ENCODE results near the gene COX6B2.

COX6B2 gene

GRCh38 chr19:55352549-55353145 is 1.9 kb downstream of the COX6B2 start:
- no peaks in the 10 kb centered on the region for H4K20me1 ChIP-seq (ENCODE audit: insufficient read depth, low read length)
- H3K4me2 ChIP-seq (ENCODE audit: low read depth, low read length) = no peak overlapping the region
- peaks cover 66% of the 10 kb centered on the region for H3K27me3 ChIP-seq (replicated peaks; ENCODE audit: insufficient read depth, low read length)
- no peak for TF ChIP-seq EZH2 (optimal IDR thresholded peaks at IDR 0.05; ENCODE audit: low read depth, low read length)
- TF ChIP-seq EZH2phosphoT487 (IDR thresholded peaks at IDR 0.05; ENCODE audit: low read length) = no peak
- TF ChIP-seq, protein P1, sequence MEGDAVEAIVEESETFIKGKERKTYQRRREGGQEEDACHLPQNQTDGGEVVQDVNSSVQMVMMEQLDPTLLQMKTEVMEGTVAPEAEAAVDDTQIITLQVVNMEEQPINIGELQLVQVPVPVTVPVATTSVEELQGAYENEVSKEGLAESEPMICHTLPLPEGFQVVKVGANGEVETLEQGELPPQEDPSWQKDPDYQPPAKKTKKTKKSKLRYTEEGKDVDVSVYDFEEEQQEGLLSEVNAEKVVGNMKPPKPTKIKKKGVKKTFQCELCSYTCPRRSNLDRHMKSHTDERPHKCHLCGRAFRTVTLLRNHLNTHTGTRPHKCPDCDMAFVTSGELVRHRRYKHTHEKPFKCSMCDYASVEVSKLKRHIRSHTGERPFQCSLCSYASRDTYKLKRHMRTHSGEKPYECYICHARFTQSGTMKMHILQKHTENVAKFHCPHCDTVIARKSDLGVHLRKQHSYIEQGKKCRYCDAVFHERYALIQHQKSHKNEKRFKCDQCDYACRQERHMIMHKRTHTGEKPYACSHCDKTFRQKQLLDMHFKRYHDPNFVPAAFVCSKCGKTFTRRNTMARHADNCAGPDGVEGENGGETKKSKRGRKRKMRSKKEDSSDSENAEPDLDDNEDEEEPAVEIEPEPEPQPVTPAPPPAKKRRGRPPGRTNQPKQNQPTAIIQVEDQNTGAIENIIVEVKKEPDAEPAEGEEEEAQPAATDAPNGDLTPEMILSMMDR (IDR thresholded peaks at IDR 0.05; ENCODE audit: low read length) = no peak
- no peak overlapping the region for H2AFZ ChIP-seq (ENCODE audit: low read length)
- no peak overlapping the region for H3K27ac ChIP-seq (ENCODE audit: low read length)
- no peak for DNase-seq
- no peaks in the 10 kb centered on the region for H3K36me3 ChIP-seq (replicated peaks; ENCODE audit: insufficient read depth, low read length)
- H3K9me2 ChIP-seq (replicated peaks; ENCODE audit: insufficient read depth, low read length) = no peaks in the 10 kb centered on the region
- H3K79me2 ChIP-seq (ENCODE audit: low read length) = no peaks in the 10 kb centered on the region
- no peaks in the 10 kb centered on the region for H3K9me3 ChIP-seq (replicated peaks; ENCODE audit: insufficient read depth, low read length)
- no peaks in the 10 kb centered on the region for H3K4me1 ChIP-seq (ENCODE audit: low read length)
- H3F3A ChIP-seq (ENCODE audit: insufficient read depth, low read length) = no peaks in the 10 kb centered on the region; the same call in 1 of the 2 replicates
- H3K4me3 ChIP-seq (ENCODE audit: low read length) = no peak overlapping the region
- no peak overlapping the region for H3K9ac ChIP-seq (ENCODE audit: low read length)

DNA sequence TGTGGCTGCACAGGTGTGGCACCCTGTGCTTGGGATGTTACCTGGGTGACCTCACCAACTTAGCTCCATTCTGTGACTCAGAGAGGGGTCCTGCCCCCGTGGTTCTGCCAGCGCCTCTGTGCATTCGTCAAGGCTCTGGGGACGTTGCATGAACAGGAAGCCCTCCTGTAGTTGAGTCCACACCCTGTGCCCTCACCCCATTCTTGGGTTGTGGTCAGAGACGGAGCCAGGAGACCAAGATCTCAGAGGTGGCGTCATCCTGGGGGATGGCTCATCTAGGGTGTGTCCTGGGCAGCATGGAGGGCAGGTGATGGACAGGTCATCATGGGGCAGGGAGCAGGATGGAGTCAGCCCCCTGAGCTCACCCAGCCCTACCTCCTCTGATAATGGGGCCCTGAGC is 2.5 kb downstream of the COX6B2 start:
- H3K4me2 ChIP-seq (ENCODE audit: low read depth, low read length) = no peak overlapping the region
- H4K20me1 ChIP-seq (ENCODE audit: insufficient read depth, low read length) = no peaks in the 10 kb centered on the region
- DNase-seq = no peak
- H3F3A ChIP-seq (ENCODE audit: insufficient read depth, low read length) = no peaks in the 10 kb centered on the region; the same call in 1 of the 2 replicates
- no peak overlapping the region for H3K9ac ChIP-seq (ENCODE audit: low read length)
- no peaks in the 10 kb centered on the region for H3K9me2 ChIP-seq (replicated peaks; ENCODE audit: insufficient read depth, low read length)
- peaks cover 60% of the 10 kb centered on the region for H3K27me3 ChIP-seq (replicated peaks; ENCODE audit: insufficient read depth, low read length)
- H3K79me2 ChIP-seq (ENCODE audit: low read length) = no peaks in the 10 kb centered on the region
- no peaks in the 10 kb centered on the region for H3K4me1 ChIP-seq (ENCODE audit: low read length)
- H2AFZ ChIP-seq (ENCODE audit: low read length) = no peak overlapping the region
- H3K36me3 ChIP-seq (replicated peaks; ENCODE audit: insufficient read depth, low read length) = no peaks in the 10 kb centered on the region
- TF ChIP-seq EZH2 (optimal IDR thresholded peaks at IDR 0.05; ENCODE audit: low read depth, low read length) (no peak), EZH2phosphoT487 (IDR thresholded peaks at IDR 0.05; ENCODE audit: low read length) (no peak)
- TF ChIP-seq, protein P1 (IDR thresholded peaks at IDR 0.05; ENCODE audit: low read length) = no peak
- H3K27ac ChIP-seq (ENCODE audit: low read length) = no peak overlapping the region
- no peak overlapping the region for H3K4me3 ChIP-seq (ENCODE audit: low read length)
- no peaks in the 10 kb centered on the region for H3K9me3 ChIP-seq (replicated peaks; ENCODE audit: insufficient read depth, low read length)

DNA sequence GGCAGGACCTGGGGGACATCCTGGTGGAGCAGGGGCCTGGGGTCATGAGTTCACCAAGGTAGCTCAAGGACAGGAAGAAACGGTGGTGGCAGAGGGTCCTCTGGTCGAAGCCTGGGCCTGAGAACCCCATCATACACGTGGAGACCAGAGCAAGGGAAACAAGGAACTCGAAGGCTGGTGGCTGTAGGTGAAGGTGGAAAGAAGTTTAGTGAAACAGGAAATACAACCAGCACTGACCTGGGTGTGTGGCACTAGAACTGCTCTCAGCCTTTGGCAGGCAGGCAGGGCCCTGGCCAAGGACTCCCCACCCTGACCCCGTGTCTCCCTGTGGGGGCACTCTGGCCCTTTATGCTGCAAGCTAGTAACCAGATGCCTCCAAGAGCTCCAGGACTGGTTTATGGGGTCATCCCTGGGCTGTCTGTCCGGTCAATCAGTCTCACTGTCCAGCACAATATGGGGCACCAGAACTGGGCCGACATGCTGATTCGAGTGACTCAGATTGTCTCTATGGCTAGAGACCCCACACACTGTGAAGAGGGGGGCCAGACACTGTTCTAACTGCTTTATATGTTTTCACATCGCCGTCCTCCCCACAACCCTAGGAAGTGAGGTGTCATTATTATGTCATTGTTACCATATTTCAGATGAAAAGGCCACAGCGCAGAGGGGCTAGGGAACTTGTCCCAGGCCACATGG is 3.8 kb downstream of the COX6B2 start:
- Histone ChIP-seq H3F3A (ENCODE audit: insufficient read depth, low read length) (no peaks in the 10 kb centered on the region; the same call in 1 of the 2 replicates), H3K36me3 (replicated peaks; ENCODE audit: insufficient read depth, low read length) (no peaks in the 10 kb centered on the region), H3K27me3 (replicated peaks; ENCODE audit: insufficient read depth, low read length) (peaks cover 48% of the 10 kb centered on the region), H3K9me2 (replicated peaks; ENCODE audit: insufficient read depth, low read length) (no peaks in the 10 kb centered on the region), H3K27ac (ENCODE audit: low read length) (no peak overlapping the region), H4K20me1 (ENCODE audit: insufficient read depth, low read length) (no peaks in the 10 kb centered on the region), H2AFZ (ENCODE audit: low read length) (no peak overlapping the region), H3K4me3 (ENCODE audit: low read length) (no peak overlapping the region), H3K4me1 (ENCODE audit: low read length) (no peaks in the 10 kb centered on the region), H3K79me2 (ENCODE audit: low read length) (no peaks in the 10 kb centered on the region), H3K9ac (ENCODE audit: low read length) (no peak overlapping the region), H3K4me2 (ENCODE audit: low read depth, low read length) (no peak overlapping the region), H3K9me3 (replicated peaks; ENCODE audit: insufficient read depth, low read length) (no peaks in the 10 kb centered on the region)
- no peak for DNase-seq
- TF ChIP-seq EZH2 (optimal IDR thresholded peaks at IDR 0.05; ENCODE audit: low read depth, low read length) (no peak), EZH2phosphoT487 (IDR thresholded peaks at IDR 0.05; ENCODE audit: low read length) (no peak)
- TF ChIP-seq, protein P1 (IDR thresholded peaks at IDR 0.05; ENCODE audit: low read length) = no peak

Measured in MM.1S (cell line).